Measurements from ENCODE around the gene ANKH. TPM values are rescaled to one million over a fixed set of nuclear protein-coding genes. Genes with fewer than 3 reads are reported as not detected.

ANKH gene
- polyA plus RNA-seq, 2 of the 4 experiments (the other 2 are of a cell fraction): 11.7 to 17.3 TPM

- no peak for ATAC-seq
- FAIRE-seq: no peak
- Histone ChIP-seq H3K4me3 (no peak overlapping the region), H3K9me3 (no peaks in the 10 kb centered on the region), H3K4me1 (no peaks in the 10 kb centered on the region), H3K4me2 (no peak overlapping the region), H3K27ac (no peak overlapping the region)
- ChIA-PET POLR2A (no interaction called here), CTCF (interaction anchor here (1.0 to 4.6 kb wide), 3 partner anchors 15 to 261 kb away, joined by 3 to 21 read pairs (median 4); no protein-coding TSS in a partner anchor)
- DNase-seq (ENCODE audit: low read depth in 1 of 2, low spot score in 1 of 2): no peak
- TF ChIP-seq RFX5 (IDR thresholded peaks at IDR 0.05) (no peak), ZFP36 (IDR thresholded peaks at IDR 0.05; ENCODE audit: borderline replicate concordance, partially characterized antibody) (no peak), TFCP2L1 (CRISPR knock-in tag; IDR thresholded peaks at IDR 0.05) (no peak), GATA3 (IDR thresholded peaks at IDR 0.05; ENCODE audit: borderline replicate concordance) (no peak), CHD2 (IDR thresholded peaks at IDR 0.05; ENCODE audit: low read length, partially characterized antibody) (no peak), KDM5A (IDR thresholded peaks at IDR 0.05) (no peak), FOSL2 (IDR thresholded peaks at IDR 0.05) (no peak), FOSL2 (CRISPR knock-in tag; IDR thresholded peaks at IDR 0.05) (no peak), PBX3 (IDR thresholded peaks at IDR 0.05) (no peak), ZC3H11A (IDR thresholded peaks at IDR 0.05) (no peak), EHF (CRISPR knock-in tag; IDR thresholded peaks at IDR 0.05) (no peak)
- 91% methylated on average over 11 of the region's 11 CpGs for WGBS (ENCODE audit: missing lambda C conversion rate)
Observed at GRCh38 chr5:14741801-14742440, 129.7 kb downstream of the ANKH start.

GRCh38 chr5:14741131-14741530 lies 130.4 kb downstream of the ANKH start:
- ChIA-PET CTCF (interaction anchor here (1.4 to 4.6 kb wide), 2 partner anchors 14 to 262 kb away, joined by 4 to 21 read pairs; no protein-coding TSS in a partner anchor), POLR2A (no interaction called here)
- FAIRE-seq (no peak), ATAC-seq (no peak), DNase-seq (ENCODE audit: low read depth in 1 of 2, low spot score in 1 of 2) (no peak)
- Histone ChIP-seq H3K4me3 (no peak overlapping the region), H3K27ac (no peak overlapping the region), H3K4me1 (no peaks in the 10 kb centered on the region), H3K9me3 (no peaks in the 10 kb centered on the region), H3K4me2 (no peak overlapping the region)
- WGBS (ENCODE audit: missing lambda C conversion rate): 95% methylated on average over 13 of the region's 13 CpGs
- TF ChIP-seq ZSCAN20 (CRISPR knock-in tag; IDR thresholded peaks at IDR 0.05): no peak
- no peak for TF ChIP-seq JUNB (IDR thresholded peaks at IDR 0.05)
- no peak for TF ChIP-seq CHD4 (IDR thresholded peaks at IDR 0.05; ENCODE audit: borderline replicate concordance)
- TF ChIP-seq MAFK (IDR thresholded peaks at IDR 0.05; ENCODE audit: partially characterized antibody): no peak
- TF ChIP-seq E2F6 (IDR thresholded peaks at IDR 0.05; ENCODE audit: borderline replicate concordance, low read depth): no peak
- TF ChIP-seq FOSB (CRISPR knock-in tag; IDR thresholded peaks at IDR 0.05): no peak
- TF ChIP-seq GATA3 (IDR thresholded peaks at IDR 0.05; ENCODE audit: borderline replicate concordance): no peak
- TF ChIP-seq ATOH8 (CRISPR knock-in tag; IDR thresholded peaks at IDR 0.05; ENCODE audit: low read depth): no peak

- ATAC-seq (no peak), DNase-seq (ENCODE audit: low read depth in 1 of 2, low spot score in 1 of 2) (no peak), FAIRE-seq (no peak)
- 96% methylated on average over 5 of the region's 5 CpGs for WGBS (ENCODE audit: missing lambda C conversion rate)
- no peaks in the 10 kb centered on the region for H3K4me1 ChIP-seq
- no peak overlapping the region for H3K27ac ChIP-seq
- ChIA-PET CTCF (interaction anchor here (4.6 kb wide), 1 partner anchor 13 kb away, joined by 21 read pairs; no protein-coding TSS in a partner anchor), POLR2A (no interaction called here)
- H3K4me2 ChIP-seq: no peak overlapping the region
- no peaks in the 10 kb centered on the region for H3K9me3 ChIP-seq
- H3K4me3 ChIP-seq: no peak overlapping the region
- TF ChIP-seq REST (IDR thresholded peaks at IDR 0.05) (no peak), RNF2 (IDR thresholded peaks at IDR 0.05; ENCODE audit: borderline replicate concordance, low read depth) (no peak), BHLHE40 (IDR thresholded peaks at IDR 0.05; ENCODE audit: low read depth, low read length) (no peak), CBX8 (IDR thresholded peaks at IDR 0.05) (no peak), SREBF2 (IDR thresholded peaks at IDR 0.05) (no peak), NFE2L2 (conservative IDR thresholded peaks at IDR 0.05; ENCODE audit: low read length) (no peak), MAFK (IDR thresholded peaks at IDR 0.05; ENCODE audit: partially characterized antibody) (no peak), ZNF302 (CRISPR knock-in tag; IDR thresholded peaks at IDR 0.05) (no peak), ZC3H11A (IDR thresholded peaks at IDR 0.05) (no peak), FOSB (CRISPR knock-in tag; IDR thresholded peaks at IDR 0.05) (no peak), NPAS2 (CRISPR knock-in tag; IDR thresholded peaks at IDR 0.05; ENCODE audit: borderline replicate concordance) (no peak), POLR2A (IDR thresholded peaks at IDR 0.05; ENCODE audit: low read length) (no peak)
- TF ChIP-seq, protein P1, sequence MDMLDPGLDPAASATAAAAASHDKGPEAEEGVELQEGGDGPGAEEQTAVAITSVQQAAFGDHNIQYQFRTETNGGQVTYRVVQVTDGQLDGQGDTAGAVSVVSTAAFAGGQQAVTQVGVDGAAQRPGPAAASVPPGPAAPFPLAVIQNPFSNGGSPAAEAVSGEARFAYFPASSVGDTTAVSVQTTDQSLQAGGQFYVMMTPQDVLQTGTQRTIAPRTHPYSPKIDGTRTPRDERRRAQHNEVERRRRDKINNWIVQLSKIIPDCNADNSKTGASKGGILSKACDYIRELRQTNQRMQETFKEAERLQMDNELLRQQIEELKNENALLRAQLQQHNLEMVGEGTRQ (IDR thresholded peaks at IDR 0.05): no peak
Observed at GRCh38 chr5:14739981-14740380, 131.6 kb downstream of the ANKH start.
